ENCODE results near the gene UFM1.
A peak's percentile ranks its signal among the peaks of the same experiment; 100 is the strongest.
"Not testable (repeated sequence)": the region's sequence is repeated elsewhere in the genome, so short reads cannot be mapped to it uniquely, and the experiment has no call there.

The UFM1 gene

DNA sequence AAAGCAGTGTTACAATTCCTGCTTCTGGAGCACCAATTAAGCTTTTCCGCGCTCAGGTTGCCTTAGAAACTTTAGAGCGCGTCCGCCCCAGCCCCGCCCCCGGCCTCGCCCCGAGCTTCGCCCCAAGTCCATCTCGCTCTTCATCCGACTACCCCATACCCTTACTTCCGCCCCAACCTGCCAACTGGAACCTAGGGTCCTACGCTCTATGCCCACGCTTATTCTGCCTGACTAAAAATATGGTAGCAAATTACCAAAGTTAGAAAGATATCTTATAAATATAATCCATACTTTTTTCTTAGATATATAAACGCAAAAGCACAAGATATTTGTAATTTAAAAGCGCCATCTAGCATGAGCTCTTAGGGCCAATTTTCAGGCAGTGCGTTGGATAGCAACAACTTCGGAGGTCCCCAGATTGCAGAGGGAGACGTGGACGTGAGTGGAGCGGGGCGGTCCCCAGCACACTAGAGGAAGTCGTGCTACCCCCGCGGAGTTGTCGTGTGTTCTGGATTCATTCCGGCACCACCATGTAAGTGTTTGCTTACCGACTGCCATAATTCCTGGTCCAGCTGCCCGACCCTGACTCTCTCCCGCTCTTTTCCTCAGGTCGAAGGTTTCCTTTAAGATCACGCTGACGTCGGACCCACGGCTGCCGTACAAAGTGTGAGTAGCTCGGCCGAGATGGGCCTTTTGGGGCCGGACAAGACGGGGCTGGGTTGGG, at the start of gene UFM1:
UFM1 (plus strand) TSS at position 462 of the 724 bp plus-strand sequence; CDS start at position 531, 69 bp downstream.
- FAIRE-seq (no peak), DNase-seq (ENCODE audit: insufficient read length, low spot score) (peak; percentile 72)

GRCh38 chr13:38301236-38301635, 48.4 kb upstream of the UFM1 start:
- DNase-seq (ENCODE audit: insufficient read length, low spot score) (no peak), FAIRE-seq (no peak)

DNA sequence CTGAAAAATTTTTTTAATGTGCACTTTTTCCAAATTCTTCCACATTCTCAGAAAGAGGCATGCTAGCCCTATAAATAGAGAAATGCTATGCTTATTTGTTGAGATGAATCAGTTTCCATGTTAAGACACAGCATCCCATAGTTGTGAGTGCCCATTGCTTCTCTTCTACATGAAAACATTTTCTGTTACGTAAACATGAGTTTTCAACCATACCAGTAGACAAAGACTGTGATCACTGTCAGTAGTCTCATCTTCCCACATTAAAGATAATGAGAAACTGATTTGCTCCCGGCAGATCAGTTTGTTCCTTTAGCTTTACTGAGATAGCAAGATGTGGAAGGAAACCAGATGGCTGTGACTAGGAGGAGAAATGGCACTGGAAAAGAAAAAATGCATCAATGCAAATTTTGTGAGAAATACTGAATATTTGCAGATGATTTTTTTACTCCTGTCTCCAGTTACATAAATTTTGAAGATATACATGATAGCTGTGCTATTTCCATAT, 45.8 kb upstream of the UFM1 start:
- FAIRE-seq (no peak), DNase-seq (ENCODE audit: insufficient read length, low spot score) (no peak)

GRCh38 chr13:38308736-38309135, 40.9 kb upstream of the UFM1 start:
- FAIRE-seq (no peak), DNase-seq (ENCODE audit: insufficient read length, low spot score) (no peak)

GRCh38 chr13:38309397-38309796, 40.3 kb upstream of the UFM1 start:
- no peak for FAIRE-seq

DNA sequence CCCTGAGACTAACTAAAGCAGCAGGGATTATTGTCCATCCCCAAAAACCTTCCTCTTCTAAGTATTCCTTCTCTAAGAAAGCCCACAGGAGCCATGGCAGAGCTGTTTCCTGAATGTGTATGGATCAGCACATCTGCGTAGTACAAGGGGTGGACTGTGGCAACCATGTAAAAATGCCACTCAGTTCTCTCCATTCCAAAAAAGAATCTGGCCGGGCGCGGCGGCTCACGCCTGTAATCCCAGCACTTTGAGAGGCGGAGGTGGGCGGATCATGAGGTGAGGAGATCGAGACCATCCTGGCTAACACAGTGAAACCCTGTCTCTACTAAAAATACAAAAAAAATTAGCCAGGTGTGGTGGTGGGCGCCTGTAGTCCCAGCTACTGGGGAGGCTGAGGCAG, 38.5 kb upstream of the UFM1 start:
- not testable (repeated sequence) for FAIRE-seq; DNase-seq (ENCODE audit: insufficient read length, low spot score)

More at GRCh38 chr13:38309397-38309796, 40.3 kb upstream of the UFM1 start:
- no peak for DNase-seq (ENCODE audit: insufficient read length, low spot score)

- FAIRE-seq = no peak
- DNase-seq (ENCODE audit: insufficient read length, low spot score) = no peak
These were observed 33.5 kb upstream of the UFM1 start for GRCh38 chr13:38316129-38316528.

DNA sequence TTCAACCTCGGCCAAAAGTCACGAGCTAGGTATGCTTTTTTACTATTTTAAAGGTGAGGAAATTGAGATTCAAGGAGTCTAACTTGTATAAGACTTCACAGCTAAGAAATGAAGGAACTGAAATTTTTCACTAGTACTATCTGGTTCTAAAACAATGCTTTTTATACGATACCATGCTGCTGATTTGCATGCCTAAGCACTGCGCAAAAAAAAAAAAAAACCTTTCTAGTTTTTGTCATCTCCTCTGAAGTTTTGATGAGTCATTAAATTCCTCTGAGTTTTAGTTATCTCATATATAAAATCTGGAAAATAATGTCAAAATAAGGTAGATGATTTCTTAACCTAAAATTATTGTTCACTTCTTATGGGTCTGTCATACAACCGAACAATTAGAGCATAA, 28.0 kb upstream of the UFM1 start:
- DNase-seq (ENCODE audit: insufficient read length, low spot score) = no peak
- FAIRE-seq = no peak

DNA sequence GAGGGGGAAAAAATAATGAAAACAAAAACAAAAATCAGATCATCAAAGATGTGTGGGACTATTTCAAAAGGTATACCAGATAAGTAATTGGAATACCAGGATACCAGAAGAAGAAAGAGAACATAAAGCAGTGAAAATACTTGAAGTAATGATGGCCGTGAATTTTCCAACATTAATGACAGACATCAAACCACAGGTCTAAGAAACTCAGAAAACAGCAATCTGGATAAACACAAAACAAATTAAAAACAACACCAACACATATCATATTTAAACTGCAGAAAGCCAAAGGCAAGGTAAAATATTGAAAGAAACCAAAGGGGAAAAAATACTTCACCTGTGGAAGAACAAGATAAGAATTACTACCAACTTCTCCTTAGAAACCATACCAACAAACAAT, 24.2 kb upstream of the UFM1 start:
- FAIRE-seq (no peak), DNase-seq (ENCODE audit: insufficient read length, low spot score) (no peak)

DNA sequence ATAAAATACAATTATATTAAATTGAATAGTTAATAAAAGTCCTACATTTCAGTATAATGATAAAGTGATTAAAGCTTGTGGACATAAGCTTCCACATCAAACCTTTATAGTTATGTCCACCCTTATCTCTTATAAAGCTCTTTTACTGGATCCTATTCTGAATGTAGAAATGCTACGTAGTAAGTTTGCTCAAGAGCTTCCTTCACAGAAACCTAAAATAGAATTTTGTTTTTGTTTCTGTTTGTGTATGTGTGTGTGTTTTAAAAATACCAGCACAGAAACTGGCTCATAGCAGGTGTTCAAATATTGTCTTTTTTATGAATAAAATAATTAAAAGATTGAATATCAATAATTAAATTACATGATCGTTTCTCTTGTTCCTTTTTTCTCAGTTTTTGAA, 21.0 kb upstream of the UFM1 start:
- DNase-seq (ENCODE audit: insufficient read length, low spot score) = no peak
- FAIRE-seq = no peak

DNA sequence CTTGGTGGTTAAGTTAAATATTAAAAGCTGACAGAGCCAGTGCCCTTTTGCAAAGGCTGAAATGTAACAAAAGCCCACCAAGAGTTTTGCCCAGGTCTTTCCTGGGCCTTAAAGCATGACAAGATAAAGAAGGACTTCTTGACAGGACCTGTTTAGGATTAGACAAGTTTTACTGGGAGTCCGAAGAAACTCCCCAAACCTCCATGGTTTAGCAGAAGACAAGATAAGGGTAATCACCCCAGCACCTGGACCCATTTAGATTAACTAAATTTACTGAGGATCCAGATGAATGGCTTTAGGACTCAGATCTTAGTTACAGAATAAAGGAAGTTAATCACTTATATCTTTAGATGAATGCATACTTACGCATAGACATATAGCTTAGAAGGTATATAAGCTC, 14.8 kb upstream of the UFM1 start:
- no peak for DNase-seq (ENCODE audit: insufficient read length, low spot score)
- FAIRE-seq = no peak

DNA sequence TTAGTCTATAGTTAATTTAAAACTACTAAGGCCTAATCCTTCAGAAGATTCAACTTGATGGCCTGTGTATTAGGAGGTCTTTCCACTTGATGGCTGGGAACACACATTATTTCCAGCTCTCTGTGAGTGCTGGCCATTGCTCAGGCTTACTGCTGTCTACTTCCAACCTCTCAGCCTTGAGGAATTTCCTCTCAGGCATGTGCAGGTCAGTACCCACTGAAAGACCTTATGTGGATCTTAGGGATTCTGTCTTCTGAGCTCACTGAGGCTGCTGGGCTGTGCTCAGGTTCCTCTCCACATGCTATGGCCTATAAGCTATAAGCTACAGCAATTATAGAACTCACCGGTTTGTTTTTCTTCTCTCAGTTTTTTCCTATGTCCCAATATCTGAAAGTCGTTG, 11.6 kb upstream of the UFM1 start:
- no peak for FAIRE-seq

GRCh38 chr13:38340624-38341023, 9.0 kb upstream of the UFM1 start:
- FAIRE-seq = no peak
- no peak for DNase-seq (ENCODE audit: insufficient read length, low spot score)

More for the DNA sequence above, 11.6 kb upstream of the UFM1 start:
- no peak for DNase-seq (ENCODE audit: insufficient read length, low spot score)

DNA sequence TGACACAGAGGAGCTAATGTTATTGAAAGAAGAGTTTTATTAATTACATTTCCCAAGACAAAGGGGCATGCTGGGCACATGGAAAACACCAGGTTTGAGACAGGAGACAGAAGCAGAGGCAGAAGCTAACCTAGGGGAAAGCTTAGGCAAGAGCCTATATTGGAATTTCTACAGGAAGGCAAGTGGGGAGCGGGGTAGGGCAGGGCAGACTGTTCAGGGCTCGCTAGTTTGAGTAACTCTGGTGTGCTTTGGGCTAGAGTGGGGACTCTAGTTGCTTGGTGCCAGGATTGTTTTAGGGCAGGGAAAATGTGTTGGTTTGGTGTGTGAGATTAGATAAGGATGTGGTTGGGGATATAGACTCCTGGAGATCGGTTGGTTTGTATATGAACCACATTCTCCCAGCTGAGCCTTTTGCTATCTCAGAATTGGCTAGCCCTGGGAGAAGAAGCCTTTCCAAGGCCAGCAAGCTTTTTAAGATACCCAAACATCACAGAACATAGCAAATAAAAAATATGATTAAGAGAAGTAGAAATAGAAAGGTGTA, 8.4 kb upstream of the UFM1 start:
- no peak for DNase-seq (ENCODE audit: insufficient read length, low spot score)
- no peak for FAIRE-seq

DNA sequence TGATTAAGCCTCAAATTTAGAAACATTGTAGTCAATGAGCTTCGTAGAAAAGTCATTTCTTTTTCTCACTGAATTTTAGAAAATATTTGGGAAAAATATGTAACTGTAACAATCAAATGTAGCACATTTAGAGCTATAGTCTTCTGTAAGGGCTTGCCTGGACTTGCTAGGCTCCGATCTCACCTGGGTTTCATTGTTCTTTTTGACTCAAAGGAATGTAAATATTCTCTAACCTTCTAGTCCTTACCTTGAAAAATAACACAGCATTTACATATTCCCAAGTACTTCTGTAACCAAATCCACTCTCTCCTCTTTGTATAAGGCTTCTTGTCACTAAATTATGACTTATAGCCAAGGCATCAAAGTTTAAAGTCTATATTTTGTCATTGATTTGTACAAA, 2.9 kb upstream of the UFM1 start:
- FAIRE-seq (no peak), DNase-seq (ENCODE audit: insufficient read length, low spot score) (no peak)

DNA sequence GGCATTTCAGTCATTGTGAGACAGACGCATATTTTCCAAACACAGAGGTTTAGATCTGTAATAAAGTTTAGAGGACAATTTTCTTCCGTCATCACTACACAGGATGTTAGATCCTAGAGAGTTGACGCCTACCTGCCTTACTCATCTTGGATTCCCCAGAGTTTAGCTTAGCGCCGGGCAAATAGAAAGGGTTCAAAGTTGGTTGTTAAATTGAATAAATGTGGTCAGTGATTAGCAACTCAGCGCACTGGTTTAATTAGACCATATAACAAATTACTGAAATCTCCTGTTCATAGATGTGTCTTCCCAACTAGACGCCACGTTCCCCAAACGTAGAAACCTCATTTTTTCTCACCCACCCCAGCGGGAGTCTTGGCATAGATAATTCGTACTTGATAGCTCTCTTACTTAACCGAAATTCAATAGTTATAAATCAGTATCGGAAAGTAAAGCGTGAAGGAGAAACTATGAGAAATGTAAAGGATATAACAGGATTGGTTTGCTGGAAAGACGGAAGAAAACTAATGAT, 726 bp upstream of the UFM1 start:
- DNase-seq (ENCODE audit: insufficient read length, low spot score) = no peak

GRCh38 chr13:38350114-38350617, 515 bp downstream of the UFM1 start:
- DNase-seq (ENCODE audit: insufficient read length, low spot score) (no peak), FAIRE-seq (no peak)

More for the DNA sequence above, 726 bp upstream of the UFM1 start:
- no peak for FAIRE-seq

DNA sequence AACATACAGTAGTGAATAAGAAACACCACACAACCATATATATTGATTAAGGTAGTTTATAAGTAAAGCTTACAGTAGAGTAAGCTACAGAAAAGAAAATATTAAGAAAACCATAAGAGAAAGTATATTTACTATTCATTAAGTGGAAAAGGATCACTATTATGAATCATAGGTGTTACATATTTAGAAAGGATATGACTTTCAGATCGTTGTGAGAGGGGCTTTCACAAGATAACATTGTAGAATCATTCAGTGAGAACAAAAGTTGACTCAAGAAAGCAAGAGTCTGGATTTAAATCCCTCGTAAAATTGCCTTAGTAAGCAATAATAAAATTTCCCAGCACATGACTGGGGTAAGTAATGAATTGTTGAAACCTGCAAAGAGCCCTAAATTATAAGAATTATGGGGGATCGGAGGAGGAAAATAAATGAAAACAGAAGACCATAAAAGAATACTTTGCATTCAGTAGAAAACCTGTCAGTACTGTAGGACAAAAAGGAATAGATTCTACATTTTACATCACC, 6.0 kb downstream of the UFM1 start:
- DNase-seq (ENCODE audit: insufficient read length, low spot score) = no peak
- FAIRE-seq = no peak

GRCh38 chr13:38358684-38359083, 9.0 kb downstream of the UFM1 start:
- no peak for FAIRE-seq
- DNase-seq (ENCODE audit: insufficient read length, low spot score) = no peak

DNA sequence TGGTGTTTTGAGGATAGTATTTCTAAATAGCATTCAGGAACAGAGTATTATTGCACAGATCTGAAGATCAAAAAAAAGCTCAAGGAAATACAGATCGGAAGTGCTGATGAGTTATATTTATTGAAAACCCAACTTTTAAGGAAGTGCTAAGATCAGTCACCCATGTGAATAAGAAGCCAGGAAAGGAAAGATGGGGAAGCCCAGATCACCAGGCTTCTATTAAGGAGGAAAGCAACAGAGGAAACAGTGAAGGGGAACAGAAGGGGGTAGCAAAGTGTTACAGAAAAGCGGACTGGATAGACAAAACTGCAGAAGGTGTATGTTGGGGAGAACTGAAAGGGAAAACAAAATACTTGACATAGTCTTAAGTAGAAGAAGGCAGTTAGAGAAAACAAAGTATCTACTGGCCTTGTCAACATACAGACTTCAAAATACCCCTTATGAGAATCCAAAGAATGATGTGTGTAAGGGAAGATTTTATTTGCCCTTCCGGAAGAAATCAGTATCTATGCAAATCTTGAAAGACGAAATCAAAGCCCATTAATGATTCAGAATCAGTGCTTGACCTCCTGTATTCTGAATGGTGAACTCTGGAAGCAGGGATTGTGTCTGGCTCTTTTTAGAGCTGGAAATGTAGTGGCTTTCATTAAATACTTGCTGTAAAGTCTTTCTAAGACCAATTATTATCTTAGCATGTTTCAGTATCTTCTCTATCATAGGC, 12.1 kb downstream of the UFM1 start:
- DNase-seq (ENCODE audit: insufficient read length, low spot score) = no peak
- FAIRE-seq = no peak

GRCh38 chr13:38363219-38363618, 13.6 kb downstream of the UFM1 start:
- DNase-seq (ENCODE audit: insufficient read length, low spot score) = no peak
- FAIRE-seq = no peak

Measured in HTR-8/SVneo (cell line).